Stimulated activated CD4-positive, alpha-beta T cell treated with anti-CD3 and anti-CD28 coated beads, Interleukin-12 subunit alpha, Interleukin-12 subunit beta, amount 100 ng/mL, for 48 hours (primary cell): ENCODE data around the gene METRN.
"Not testable (repeated sequence)": the region's sequence is repeated elsewhere in the genome, so short reads cannot be mapped to it uniquely, and the experiment has no call there.

ENCODE experiments used
- DNase-seq, 3 donors: peaks; one replicate each; pipeline ENCODE4 v3.0.0-alpha.2; 2020; ENCODE audit warnings: low read depth in 2 of 3, low spot score in 1 of 3

Gene METRN

DNA sequence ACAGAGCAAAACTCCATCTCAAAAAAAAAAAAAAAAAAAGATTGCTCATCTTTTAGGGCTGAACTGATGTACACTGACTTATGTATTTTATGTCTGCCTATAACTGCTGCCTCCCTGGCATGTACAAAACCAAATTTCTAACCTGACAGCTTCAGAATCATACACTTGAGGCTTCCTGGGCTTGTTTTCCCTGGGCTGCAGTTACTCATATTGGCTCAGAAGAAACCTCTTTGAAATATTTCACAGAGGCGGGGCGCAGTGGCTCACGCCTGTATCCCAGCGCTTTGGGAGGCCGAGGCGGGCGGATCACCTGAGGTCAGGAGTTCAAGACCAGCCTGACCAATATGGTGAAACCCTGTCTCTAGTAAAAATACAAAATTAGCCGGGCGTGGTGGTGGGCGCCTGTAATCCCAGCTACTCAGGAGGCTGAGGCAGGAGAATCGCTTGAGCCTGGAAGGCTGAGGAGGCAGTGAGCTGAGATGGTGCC lies 39.2 kb downstream of the METRN start:
- not testable (repeated sequence) for DNase-seq

- DNase-seq, result no peak
These were observed 39.7 kb downstream of the METRN start for GRCh38 chr16:754656-755055.

GRCh38 chr16:756428-756827 lies 41.5 kb downstream of the METRN start:
- no peak for DNase-seq

- DNase-seq, result no peak
These were observed 44.4 kb downstream of the METRN start for GRCh38 chr16:759110-759910.

DNA sequence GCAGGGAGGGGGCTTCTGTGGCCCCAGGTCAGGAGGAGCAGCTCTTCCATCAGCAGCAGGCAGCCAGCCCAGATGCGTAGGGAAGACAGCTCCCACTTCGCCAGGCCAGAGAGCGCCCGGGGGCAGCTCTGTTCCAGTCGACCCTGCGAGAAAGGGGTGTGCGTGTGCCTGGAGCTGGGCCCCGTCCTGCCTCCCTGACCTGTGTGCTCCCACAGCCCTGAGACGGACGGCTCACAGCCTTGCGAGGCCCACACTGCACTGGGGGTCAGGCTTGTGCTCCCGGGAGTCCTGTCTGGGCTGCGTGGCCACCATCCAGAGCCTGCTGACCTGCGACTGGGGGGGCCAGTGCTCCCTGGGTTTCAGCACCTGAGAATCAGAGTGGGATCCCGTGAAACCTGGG lies 45.1 kb downstream of the METRN start:
- DNase-seq, result no peak

GRCh38 chr16:760545-761343 lies 45.8 kb downstream of the METRN start, which contains the start of gene MSLN:
Gene MSLN (plus strand): TSS chr16:760734. CDS start chr16:762681, 1,947 bp downstream.
- DNase-seq, result no peak

- no peak for DNase-seq
These were observed 47.0 kb downstream of the METRN start for GRCh38 chr16:761625-762513.

DNA sequence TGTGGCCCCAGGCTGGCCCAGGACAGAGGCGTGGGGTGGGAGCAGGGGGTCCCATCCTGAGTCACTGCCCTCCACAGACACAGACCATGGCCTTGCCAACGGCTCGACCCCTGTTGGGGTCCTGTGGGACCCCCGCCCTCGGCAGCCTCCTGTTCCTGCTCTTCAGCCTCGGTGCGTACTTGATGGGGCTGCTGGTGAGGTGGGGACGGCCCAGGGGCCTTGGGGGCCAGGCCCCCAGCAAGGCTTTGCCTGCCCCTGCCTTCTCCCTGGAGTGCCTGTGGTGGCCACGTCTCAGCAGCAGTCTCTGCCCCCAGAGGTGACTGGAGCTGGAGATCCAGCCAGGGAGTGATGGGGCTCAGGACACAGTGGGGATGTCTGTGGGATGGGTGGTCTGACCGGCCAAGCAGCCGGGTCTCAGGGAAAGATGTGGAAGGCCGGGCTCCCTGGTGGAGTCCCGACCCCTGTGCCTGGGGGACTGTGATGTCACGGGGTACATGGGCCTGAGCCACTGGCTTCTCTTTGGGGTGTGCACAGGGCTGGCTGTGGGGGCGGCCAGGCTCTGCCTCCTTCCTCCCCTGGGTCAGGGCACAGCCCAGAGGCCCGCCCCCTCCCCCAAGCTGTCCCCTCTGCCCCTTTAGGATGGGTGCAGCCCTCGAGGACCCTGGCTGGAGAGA lies 47.8 kb downstream of the METRN start:
- no peak for DNase-seq

DNA sequence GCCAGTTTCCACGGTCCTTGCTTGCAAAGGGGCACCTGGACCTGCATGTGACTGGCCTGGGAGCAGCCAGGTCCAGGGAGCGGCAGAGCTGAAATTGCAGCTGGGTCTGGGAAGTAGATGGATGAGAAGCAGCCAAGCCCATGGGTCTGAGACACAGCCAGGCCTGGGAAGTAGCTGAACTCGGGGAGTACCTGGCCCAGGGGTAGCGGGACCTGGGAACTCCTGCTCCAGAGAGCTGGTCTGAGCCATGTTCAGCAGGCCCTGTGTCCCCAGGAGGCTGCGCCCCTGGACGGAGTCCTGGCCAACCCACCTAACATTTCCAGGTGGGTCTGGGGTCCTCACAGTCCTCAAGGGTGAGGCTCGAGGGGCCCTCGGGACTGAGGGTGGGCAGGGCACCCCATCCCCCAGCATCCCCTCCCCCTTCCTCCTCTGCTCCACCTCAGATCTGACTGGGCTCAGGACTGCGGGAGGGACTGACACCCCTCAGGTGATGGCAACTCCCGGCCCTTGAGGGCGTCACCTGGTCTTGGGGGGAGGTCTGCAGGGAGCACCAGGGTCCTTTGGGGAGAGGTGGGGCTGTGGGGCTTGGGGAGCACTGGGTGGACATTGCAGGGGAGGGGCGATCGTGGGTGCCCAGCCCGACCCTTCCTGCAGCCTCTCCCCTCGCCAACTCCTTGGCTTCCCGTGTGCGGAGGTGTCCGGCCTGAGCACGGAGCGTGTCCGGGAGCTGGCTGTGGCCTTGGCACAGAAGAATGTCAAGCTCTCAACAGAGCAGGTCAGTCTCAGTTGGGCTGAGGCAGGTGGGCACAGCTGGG lies 48.7 kb downstream of the METRN start:
- DNase-seq, result no peak

GRCh38 chr16:764184-764750 lies 49.3 kb downstream of the METRN start:
- no peak for DNase-seq

DNA sequence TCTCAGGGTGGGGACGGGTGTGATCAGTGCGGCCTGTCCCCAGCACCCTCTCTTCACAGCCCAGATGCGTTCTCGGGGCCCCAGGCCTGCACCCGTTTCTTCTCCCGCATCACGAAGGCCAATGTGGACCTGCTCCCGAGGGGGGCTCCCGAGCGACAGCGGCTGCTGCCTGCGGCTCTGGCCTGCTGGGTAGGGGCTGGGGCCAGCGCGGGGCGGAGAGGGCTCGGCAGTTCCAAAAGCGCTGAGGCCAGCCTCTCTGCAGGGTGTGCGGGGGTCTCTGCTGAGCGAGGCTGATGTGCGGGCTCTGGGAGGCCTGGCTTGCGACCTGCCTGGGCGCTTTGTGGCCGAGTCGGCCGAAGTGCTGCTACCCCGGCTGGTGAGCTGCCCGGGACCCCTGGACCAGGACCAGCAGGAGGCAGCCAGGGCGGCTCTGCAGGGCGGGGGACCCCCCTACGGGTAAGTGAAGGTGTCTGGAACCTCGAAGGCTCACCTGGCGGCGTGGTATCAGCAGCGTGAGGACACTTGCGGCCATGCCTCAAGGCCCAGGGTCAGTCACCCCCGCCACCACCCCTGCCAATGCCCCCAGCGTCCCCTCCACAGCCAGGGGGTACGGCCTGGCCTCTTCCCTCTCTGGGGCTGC lies 50.0 kb downstream of the METRN start:
- no peak for DNase-seq

DNA sequence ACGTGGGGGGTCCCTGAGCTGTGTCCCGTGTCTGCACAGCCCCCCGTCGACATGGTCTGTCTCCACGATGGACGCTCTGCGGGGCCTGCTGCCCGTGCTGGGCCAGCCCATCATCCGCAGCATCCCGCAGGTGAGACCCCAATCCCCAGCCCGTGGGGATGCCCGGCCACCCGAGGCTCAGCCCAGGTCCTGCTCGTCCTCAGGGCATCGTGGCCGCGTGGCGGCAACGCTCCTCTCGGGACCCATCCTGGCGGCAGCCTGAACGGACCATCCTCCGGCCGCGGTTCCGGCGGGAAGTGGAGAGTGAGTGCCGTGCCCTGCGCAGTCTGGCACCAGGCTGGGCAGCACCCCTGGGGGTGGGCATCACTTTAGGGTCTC lies 50.6 kb downstream of the METRN start:
- DNase-seq, result no peak

DNA sequence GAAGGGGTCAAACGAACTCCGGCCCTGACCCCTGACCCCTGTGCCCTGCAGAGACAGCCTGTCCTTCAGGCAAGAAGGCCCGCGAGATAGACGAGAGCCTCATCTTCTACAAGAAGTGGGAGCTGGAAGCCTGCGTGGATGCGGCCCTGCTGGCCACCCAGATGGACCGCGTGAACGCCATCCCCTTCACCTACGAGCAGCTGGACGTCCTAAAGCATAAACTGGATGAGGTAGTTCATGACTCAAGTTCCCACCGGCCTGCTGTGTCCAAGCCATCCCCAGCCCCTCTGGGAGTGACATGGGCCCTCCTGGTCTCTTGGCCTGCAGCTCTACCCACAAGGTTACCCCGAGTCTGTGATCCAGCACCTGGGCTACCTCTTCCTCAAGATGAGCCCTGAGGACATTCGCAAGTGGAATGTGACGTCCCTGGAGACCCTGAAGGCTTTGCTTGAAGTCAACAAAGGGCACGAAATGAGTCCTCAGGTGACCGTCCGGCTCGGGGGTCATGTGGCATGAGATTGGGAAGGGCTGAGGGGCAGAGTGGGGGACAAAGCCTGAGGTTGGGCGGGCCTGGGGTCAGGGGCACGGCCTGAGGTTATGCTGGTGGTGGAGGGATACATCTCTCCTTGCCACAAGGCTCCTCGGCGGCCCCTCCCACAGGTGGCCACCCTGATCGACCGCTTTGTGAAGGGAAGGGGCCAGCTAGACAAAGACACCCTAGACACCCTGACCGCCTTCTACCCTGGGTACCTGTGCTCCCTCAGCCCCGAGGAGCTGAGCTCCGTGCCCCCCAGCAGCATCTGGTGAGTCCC lies 51.3 kb downstream of the METRN start:
- DNase-seq, result no peak

GRCh38 chr16:766820-767640 lies 52.1 kb downstream of the METRN start:
- DNase-seq, result no peak

GRCh38 chr16:767743-768235 lies 52.9 kb downstream of the METRN start:
- no peak for DNase-seq

DNA sequence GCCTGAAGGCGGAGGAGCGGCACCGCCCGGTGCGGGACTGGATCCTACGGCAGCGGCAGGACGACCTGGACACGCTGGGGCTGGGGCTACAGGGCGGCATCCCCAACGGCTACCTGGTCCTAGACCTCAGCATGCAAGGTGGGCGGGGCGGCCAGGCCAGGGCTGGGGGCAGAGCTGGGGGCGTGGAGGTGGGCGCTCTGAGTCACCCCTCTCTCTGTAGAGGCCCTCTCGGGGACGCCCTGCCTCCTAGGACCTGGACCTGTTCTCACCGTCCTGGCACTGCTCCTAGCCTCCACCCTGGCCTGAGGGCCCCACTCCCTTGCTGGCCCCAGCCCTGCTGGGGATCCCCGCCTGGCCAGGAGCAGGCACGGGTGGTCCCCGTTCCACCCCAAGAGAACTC lies 53.5 kb downstream of the METRN start:
- DNase-seq, result no peak
